Neural cell (in vitro differentiated cells): Measurements from ENCODE around the gene PHLPP1. TPM values are rescaled to one million over a fixed set of nuclear protein-coding genes. Genes with fewer than 3 reads are reported as not detected.

Source experiments
- H2AFZ ChIP-seq: fragments of 200-600, 300-800 bp; sonication (generic), shearing (Covaris generic); 2 replicates; pipeline ENCODE4 v1.6.0; 2014; ENCODE audit warnings: low read depth, mild to moderate bottlenecking, antibody characterized with exemption, low read length, moderate library complexity
- H3F3A ChIP-seq: fragments of 200-600 bp; shearing (Covaris generic); 2 replicates; pipeline ENCODE4 v1.6.1; 2016; ENCODE audit warnings: mild to moderate bottlenecking, moderate library complexity, mixed read lengths, antibody characterized with exemption, low read length; ENCODE audit not compliant: insufficient read depth, poor library complexity, severe bottlenecking
- H3K27ac ChIP-seq: fragments of 200-600, 300-800 bp; sonication (generic), shearing (Covaris generic); 2 replicates; pipeline ENCODE4 v1.5.1; 2014; ENCODE audit warnings: mild to moderate bottlenecking, low read length, moderate library complexity
- H3K27me3 ChIP-seq: fragments of 300-800, 200-600 bp; sonication (generic), shearing (Covaris generic); 2 replicates; pipeline ENCODE4 v1.6.0; 2014; ENCODE audit warnings: mild to moderate bottlenecking, low read depth, low read length, moderate library complexity; ENCODE audit not compliant: insufficient read depth
- H3K36me3 ChIP-seq: fragments of 300-800, 200-600 bp; sonication (generic), shearing (Covaris generic); 2 replicates; pipeline ENCODE4 v1.5.1; 2014; ENCODE audit warnings: mild to moderate bottlenecking, antibody characterized with exemption, low read length, moderate library complexity; ENCODE audit not compliant: insufficient read depth
- H3K4me2 ChIP-seq: fragments of 300-800, 200-600 bp; sonication (generic), shearing (Covaris generic); 2 replicates; pipeline ENCODE4 v1.6.0; 2014; ENCODE audit warnings: mild to moderate bottlenecking, low read length
- H3K4me3 ChIP-seq: fragments of 300-800, 200-600 bp; sonication (generic), shearing (Covaris generic); 2 replicates; pipeline ENCODE4 v1.5.1; 2014; ENCODE audit warnings: mild to moderate bottlenecking, low read length, moderate library complexity
- H3K79me2 ChIP-seq: fragments of 200-600 bp; shearing (Covaris generic); replicated peaks from 2 replicates; pipeline ENCODE4 v1.6.0; 2014; ENCODE audit warnings: mild to moderate bottlenecking, low read length, moderate library complexity; ENCODE audit not compliant: insufficient read depth
- H3K9ac ChIP-seq: fragments of 300-800, 200-600 bp; sonication (generic), shearing (Covaris generic); 2 replicates; pipeline ENCODE4 v1.6.1; 2016; ENCODE audit warnings: mild to moderate bottlenecking, low read length, mixed read lengths
- H3K9me2 ChIP-seq: fragments of 200-600 bp; shearing (Covaris generic); 2 replicates; pipeline ENCODE4 v1.6.1; 2016; ENCODE audit warnings: mild to moderate bottlenecking, low read length, mixed read lengths; ENCODE audit not compliant: insufficient read depth
- H3K9me3 ChIP-seq: fragments of 200-600, 300-800 bp; sonication (generic), shearing (Covaris generic); 2 replicates; pipeline ENCODE4 v1.6.1; 2016; ENCODE audit warnings: mild to moderate bottlenecking, mixed run types, low read length, moderate library complexity, mixed read lengths
- H4K20me1 ChIP-seq: fragments of 200-600 bp; shearing (Covaris generic); 2 replicates; pipeline ENCODE4 v1.6.1; 2016; ENCODE audit warnings: mild to moderate bottlenecking, mixed run types; ENCODE audit not compliant: insufficient read depth
- CTCF ChIP-seq: fragments of 450-650 bp; IDR thresholded peaks from 2 replicates; pipeline ENCODE4 v1.5.1; 2014; ENCODE audit warnings: antibody characterized with exemption, mild to moderate bottlenecking, moderate library complexity; ENCODE audit not compliant: poor library complexity, severe bottlenecking
- EP300 ChIP-seq: fragments of 450-650 bp; conservative IDR thresholded peaks from 2 replicates; pipeline ENCODE4 v1.6.1; 2014; ENCODE audit warnings: antibody characterized with exemption, mild to moderate bottlenecking, moderate library complexity; ENCODE audit not compliant: poor library complexity, severe bottlenecking
- EZH2 ChIP-seq: fragments of 200-600, 300-800 bp; shearing (Covaris generic), sonication (generic); IDR thresholded peaks from 2 replicates; pipeline ENCODE4 v1.6.1; 2014; ENCODE audit warnings: antibody characterized with exemption, low read length, borderline replicate concordance, mild to moderate bottlenecking; ENCODE audit not compliant: insufficient read depth, poor library complexity, severe bottlenecking
- MXI1 ChIP-seq: fragments of 450-650 bp; conservative IDR thresholded peaks from 2 replicates; pipeline ENCODE4 v1.6.1; 2014; ENCODE audit warnings: antibody characterized with exemption, mild to moderate bottlenecking; ENCODE audit not compliant: poor library complexity, severe bottlenecking
- POLR2AphosphoS5 ChIP-seq: IDR thresholded peaks from 2 replicates; pipeline ENCODE4 v1.6.1; 2012
- RAD21 ChIP-seq: fragments of 450-650 bp; conservative IDR thresholded peaks from 2 replicates; pipeline ENCODE4 v1.6.1; 2014; ENCODE audit warnings: antibody characterized with exemption, mild to moderate bottlenecking, moderate library complexity
- REST ChIP-seq: IDR thresholded peaks from 2 replicates; pipeline ENCODE4 v1.6.1; 2012; ENCODE audit warnings: borderline replicate concordance
- SMC3 ChIP-seq: fragments of 450-650 bp; conservative IDR thresholded peaks from 2 replicates; pipeline ENCODE4 v1.6.1; 2014; ENCODE audit warnings: antibody characterized with exemption, mild to moderate bottlenecking, moderate library complexity; ENCODE audit not compliant: poor library complexity
- TAF1 ChIP-seq: IDR thresholded peaks from 2 replicates; pipeline ENCODE4 v1.6.1; 2012; ENCODE audit warnings: low read depth
- polyA plus RNA-seq: library from polyadenylated mRNA; depleted of rRNA; stranded (reverse); fragments of >200 nt; gene quantifications from 2 replicates; pipeline ENCODE4 v1.2.3, GENCODE V29; 2014

The PHLPP1 gene
- polyA plus RNA-seq, 1 donor from 2014 or later, result 4.5 TPM

- no peak overlapping the region for H3K4me3 ChIP-seq
- H3K9me2 ChIP-seq, result no peaks in the 10 kb centered on the region
- H2AFZ ChIP-seq, result no peak overlapping the region
- TF ChIP-seq TAF1, result no peak
- no peak for TF ChIP-seq POLR2AphosphoS5
- TF ChIP-seq CTCF, result no peak
- TF ChIP-seq MXI1, result no peak
- TF ChIP-seq SMC3, result no peak
- no peak for TF ChIP-seq REST
- TF ChIP-seq EZH2, result no peak
- no peak overlapping the region for H3K9ac ChIP-seq
- no peaks in the 10 kb centered on the region for H3K27me3 ChIP-seq
- no peaks in the 10 kb centered on the region for H3F3A ChIP-seq
- H3K79me2 ChIP-seq, result no peaks in the 10 kb centered on the region
- no peak overlapping the region for H3K4me2 ChIP-seq
- H3K9me3 ChIP-seq, result no peaks in the 10 kb centered on the region
- no peak overlapping the region for H3K27ac ChIP-seq
- H4K20me1 ChIP-seq, result no peaks in the 10 kb centered on the region
- H3K36me3 ChIP-seq, result no peaks in the 10 kb centered on the region
Measured at GRCh38 chr18:62710417-62710816, 4.9 kb upstream of the PHLPP1 start.

GRCh38 chr18:62711781-62712180, 3.6 kb upstream of the PHLPP1 start:
- H2AFZ ChIP-seq, result no peak overlapping the region
- no peak overlapping the region for H3K27ac ChIP-seq

More at GRCh38 chr18:62711781-62712180, 3.6 kb upstream of the PHLPP1 start:
- TF ChIP-seq POLR2AphosphoS5 (no peak), EZH2 (no peak), RAD21 (no peak), CTCF (no peak), REST (no peak), EP300 (no peak), MXI1 (no peak), SMC3 (no peak), TAF1 (no peak)
- no peaks in the 10 kb centered on the region for H3K79me2 ChIP-seq
- no peaks in the 10 kb centered on the region for H3K9me3 ChIP-seq
- H3K4me3 ChIP-seq, result no peak overlapping the region
- no peak overlapping the region for H3K9ac ChIP-seq
- no peaks in the 10 kb centered on the region for H3K9me2 ChIP-seq
- no peaks in the 10 kb centered on the region for H3K27me3 ChIP-seq
- no peaks in the 10 kb centered on the region for H3F3A ChIP-seq
- H4K20me1 ChIP-seq, result no peaks in the 10 kb centered on the region
- H3K4me2 ChIP-seq, result no peak overlapping the region
- H3K36me3 ChIP-seq, result no peaks in the 10 kb centered on the region
